GM12872 (cell line): ENCODE measurements around the gene MMD.
A peak's percentile ranks its signal among the peaks of the same experiment; 100 is the strongest.

ENCODE experiments used
- CTCF ChIP-seq: IDR thresholded peaks from 3 replicates; pipeline ENCODE4 v1.5.1; 2011; ENCODE audit warnings: low read depth, mild to moderate bottlenecking, low read length, moderate library complexity; ENCODE audit not compliant: insufficient read depth

Gene MMD

GRCh38 chr17:55366020-55366481, 55.6 kb downstream of the MMD start:
- no peak for TF ChIP-seq CTCF

- no peak for TF ChIP-seq CTCF
Measured at GRCh38 chr17:55363033-55363432, 58.6 kb downstream of the MMD start.

- TF ChIP-seq CTCF: no peak
Measured at GRCh38 chr17:55360971-55361370, 60.7 kb downstream of the MMD start.

- peak; percentile 85 for TF ChIP-seq CTCF
Measured at GRCh38 chr17:55356434-55357328, 65.0 kb downstream of the MMD start.

GRCh38 chr17:55354941-55355340, 66.7 kb downstream of the MMD start:
- TF ChIP-seq CTCF: no peak

GRCh38 chr17:55354010-55354409, 67.6 kb downstream of the MMD start:
- TF ChIP-seq CTCF: no peak

GRCh38 chr17:55351226-55351625, 70.4 kb downstream of the MMD start:
- no peak for TF ChIP-seq CTCF
